NCI-H1417 (cell line): ENCODE measurements around the gene WDR59.
"Not testable (repeated sequence)": the region's sequence is repeated elsewhere in the genome, so short reads cannot be mapped to it uniquely, and the experiment has no call there.

Experiments
- DNase-seq, 3 experiments: peaks; one replicate each; lab custom pipeline; 2025; lab: John Stamatoyannopoulos, UW

The WDR59 gene

GRCh38 chr16:75012380-75013081 lies 27.6 kb upstream of the WDR59 start:
- no peak for DNase-seq

GRCh38 chr16:75011634-75012307 lies 26.8 kb upstream of the WDR59 start:
- DNase-seq = peak in 1 of 3 experiments; percentile 13

- DNase-seq = no peak
Observed at GRCh38 chr16:75010427-75010826, 25.5 kb upstream of the WDR59 start.

- DNase-seq = no peak
Observed at GRCh38 chr16:75007443-75007842, 22.5 kb upstream of the WDR59 start.

GRCh38 chr16:75005697-75006096 lies 20.8 kb upstream of the WDR59 start:
- DNase-seq = no peak

GRCh38 chr16:75004460-75004859 lies 19.5 kb upstream of the WDR59 start:
- no peak for DNase-seq

GRCh38 chr16:75003931-75004330 lies 19.0 kb upstream of the WDR59 start:
- no peak for DNase-seq

- DNase-seq = no peak
Observed at GRCh38 chr16:75002474-75002873, 17.6 kb upstream of the WDR59 start.

- peak in 2 of 3 experiments; percentile 38 to 60 for DNase-seq
Observed at GRCh38 chr16:75000481-75001081, 15.7 kb upstream of the WDR59 start.

- peak; percentile 5 to 90 (median 83) for DNase-seq
Observed at GRCh38 chr16:74999609-75000480, 14.9 kb upstream of the WDR59 start.

GRCh38 chr16:74999219-74999608 lies 14.3 kb upstream of the WDR59 start:
- DNase-seq = peak; percentile 51 to 73 (median 69)

- DNase-seq = peak; percentile 52 to 94 (median 94)
Observed at GRCh38 chr16:74998481-74999218, 13.7 kb upstream of the WDR59 start, which contains the start of gene ZNRF1. Gene ZNRF1 (plus strand): TSS chr16:74999024. CDS start chr16:74999672, 648 bp downstream.

GRCh38 chr16:74997042-74997491 lies 12.1 kb upstream of the WDR59 start:
- DNase-seq = peak in 1 of 3 experiments; percentile 4

- peak in 1 of 3 experiments; percentile 6 for DNase-seq
Observed at GRCh38 chr16:74995986-74996385, 11.1 kb upstream of the WDR59 start.

GRCh38 chr16:74991593-74992403 lies 6.9 kb upstream of the WDR59 start:
- no peak for DNase-seq

- no peak for DNase-seq
Observed at GRCh38 chr16:74991268-74991592, 6.3 kb upstream of the WDR59 start.

- no peak for DNase-seq
Observed at GRCh38 chr16:74990832-74991231, 5.9 kb upstream of the WDR59 start.

- not testable (repeated sequence) for DNase-seq
Observed at GRCh38 chr16:74989864-74990263, 4.9 kb upstream of the WDR59 start.

GRCh38 chr16:74987027-74987681 lies 2.2 kb upstream of the WDR59 start:
- DNase-seq = no peak

- DNase-seq = no peak
Observed at GRCh38 chr16:74984194-74984528, 762 bp downstream of the WDR59 start.
